GM10266 (cell line): ENCODE results near the gene TOB2.
A peak's percentile ranks its signal among the peaks of the same experiment; 100 is the strongest.

ENCODE experiments used
- DNase-seq: peaks from one replicate; pipeline ENCODE4 v3.0.0; 2012; ENCODE audit errors: extremely low spot score
- TF ChIP-seq, protein P1 (sequence below): IDR thresholded peaks from 2 replicates; pipeline ENCODE4 v1.5.1; 2012; ENCODE audit warnings: mild to moderate bottlenecking, low read depth; ENCODE audit not compliant: control insufficient read depth, insufficient read depth; ENCODE audit errors: missing control alignments

The TOB2 gene, protein sequence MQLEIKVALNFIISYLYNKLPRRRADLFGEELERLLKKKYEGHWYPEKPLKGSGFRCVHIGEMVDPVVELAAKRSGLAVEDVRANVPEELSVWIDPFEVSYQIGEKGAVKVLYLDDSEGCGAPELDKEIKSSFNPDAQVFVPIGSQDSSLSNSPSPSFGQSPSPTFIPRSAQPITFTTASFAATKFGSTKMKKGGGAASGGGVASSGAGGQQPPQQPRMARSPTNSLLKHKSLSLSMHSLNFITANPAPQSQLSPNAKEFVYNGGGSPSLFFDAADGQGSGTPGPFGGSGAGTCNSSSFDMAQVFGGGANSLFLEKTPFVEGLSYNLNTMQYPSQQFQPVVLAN

DNA sequence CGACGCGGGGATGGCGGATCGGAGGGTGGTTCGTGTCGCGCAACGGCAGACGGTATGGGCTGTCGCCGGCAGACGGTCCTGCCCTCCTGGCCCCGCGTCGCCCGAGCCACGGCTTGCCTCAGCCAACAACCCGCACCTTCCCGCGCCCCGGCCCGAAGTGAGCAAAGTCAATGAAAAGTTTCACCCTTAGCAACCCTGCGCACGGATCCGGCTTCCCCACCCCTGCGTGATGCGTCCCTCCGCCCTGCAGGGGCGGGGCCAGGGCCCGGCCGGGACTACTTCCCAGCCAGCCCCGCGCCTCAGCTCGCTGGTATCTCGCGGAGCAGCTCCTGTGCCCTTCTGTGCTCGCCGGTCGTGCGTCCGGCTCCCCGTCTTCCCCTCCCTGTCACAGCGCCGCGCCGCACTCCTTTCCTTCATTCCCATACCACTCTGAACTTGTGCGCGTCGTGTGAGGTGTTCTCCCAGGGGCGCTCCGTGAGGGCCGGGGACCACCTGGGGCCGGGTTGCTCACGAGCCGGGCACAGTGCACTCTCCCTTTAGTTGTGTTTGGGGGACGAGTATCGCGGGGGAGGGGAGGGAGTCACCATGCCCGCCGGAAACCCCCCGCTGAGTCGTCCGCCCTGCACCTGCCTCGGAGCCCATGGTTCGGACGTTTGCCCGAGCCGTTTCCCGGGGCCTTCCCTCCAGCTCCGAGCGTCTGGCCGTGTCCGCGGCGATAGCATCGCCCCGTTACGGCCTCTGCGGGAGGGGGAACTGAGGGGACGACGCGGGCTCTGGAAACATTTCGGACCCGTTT, at the start of gene TOB2:
Gene TOB2, minus strand, starts transcription at position 163 of the 796 bp plus-strand sequence. CDS start 9,456 bp downstream, outside the sequence.
- peak; percentile 89 for DNase-seq
- TF ChIP-seq, protein P1, sequence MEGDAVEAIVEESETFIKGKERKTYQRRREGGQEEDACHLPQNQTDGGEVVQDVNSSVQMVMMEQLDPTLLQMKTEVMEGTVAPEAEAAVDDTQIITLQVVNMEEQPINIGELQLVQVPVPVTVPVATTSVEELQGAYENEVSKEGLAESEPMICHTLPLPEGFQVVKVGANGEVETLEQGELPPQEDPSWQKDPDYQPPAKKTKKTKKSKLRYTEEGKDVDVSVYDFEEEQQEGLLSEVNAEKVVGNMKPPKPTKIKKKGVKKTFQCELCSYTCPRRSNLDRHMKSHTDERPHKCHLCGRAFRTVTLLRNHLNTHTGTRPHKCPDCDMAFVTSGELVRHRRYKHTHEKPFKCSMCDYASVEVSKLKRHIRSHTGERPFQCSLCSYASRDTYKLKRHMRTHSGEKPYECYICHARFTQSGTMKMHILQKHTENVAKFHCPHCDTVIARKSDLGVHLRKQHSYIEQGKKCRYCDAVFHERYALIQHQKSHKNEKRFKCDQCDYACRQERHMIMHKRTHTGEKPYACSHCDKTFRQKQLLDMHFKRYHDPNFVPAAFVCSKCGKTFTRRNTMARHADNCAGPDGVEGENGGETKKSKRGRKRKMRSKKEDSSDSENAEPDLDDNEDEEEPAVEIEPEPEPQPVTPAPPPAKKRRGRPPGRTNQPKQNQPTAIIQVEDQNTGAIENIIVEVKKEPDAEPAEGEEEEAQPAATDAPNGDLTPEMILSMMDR: no peak

DNA sequence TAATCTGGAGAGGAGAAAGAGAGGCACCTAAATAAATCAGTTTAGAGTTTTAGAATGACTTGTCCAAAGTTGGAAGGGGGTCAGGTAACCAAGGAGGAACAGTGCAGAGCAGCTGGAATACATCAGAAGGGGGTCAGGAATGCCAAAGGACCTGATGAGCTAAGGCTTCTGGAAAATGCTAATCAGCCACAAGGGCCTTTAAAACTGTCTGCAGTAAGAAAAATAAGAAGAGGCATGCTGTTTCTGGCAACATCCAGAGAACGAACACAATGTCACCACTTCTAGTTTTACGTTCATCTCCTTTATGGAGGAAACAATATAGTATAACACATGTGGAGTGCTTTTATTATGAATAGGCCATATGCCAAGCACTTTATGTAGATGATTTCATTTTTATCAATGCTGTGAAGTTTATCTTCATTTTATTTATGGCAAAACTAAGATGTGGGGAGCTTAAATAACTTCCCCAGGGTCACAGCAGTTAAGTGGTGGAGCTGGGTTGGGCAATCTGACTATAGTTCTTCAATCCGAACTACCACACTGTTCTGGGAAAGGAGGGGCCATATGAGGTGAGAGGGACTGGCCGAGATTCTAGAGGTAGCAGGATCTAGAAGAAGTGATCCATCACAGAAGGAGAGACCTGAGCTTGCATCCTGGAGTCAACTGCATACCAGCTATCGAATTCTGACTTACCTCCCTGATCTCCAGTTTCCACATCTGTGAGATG, 44.9 kb upstream of the TOB2 start:
- TF ChIP-seq, protein P1: no peak
- no peak for DNase-seq

DNA sequence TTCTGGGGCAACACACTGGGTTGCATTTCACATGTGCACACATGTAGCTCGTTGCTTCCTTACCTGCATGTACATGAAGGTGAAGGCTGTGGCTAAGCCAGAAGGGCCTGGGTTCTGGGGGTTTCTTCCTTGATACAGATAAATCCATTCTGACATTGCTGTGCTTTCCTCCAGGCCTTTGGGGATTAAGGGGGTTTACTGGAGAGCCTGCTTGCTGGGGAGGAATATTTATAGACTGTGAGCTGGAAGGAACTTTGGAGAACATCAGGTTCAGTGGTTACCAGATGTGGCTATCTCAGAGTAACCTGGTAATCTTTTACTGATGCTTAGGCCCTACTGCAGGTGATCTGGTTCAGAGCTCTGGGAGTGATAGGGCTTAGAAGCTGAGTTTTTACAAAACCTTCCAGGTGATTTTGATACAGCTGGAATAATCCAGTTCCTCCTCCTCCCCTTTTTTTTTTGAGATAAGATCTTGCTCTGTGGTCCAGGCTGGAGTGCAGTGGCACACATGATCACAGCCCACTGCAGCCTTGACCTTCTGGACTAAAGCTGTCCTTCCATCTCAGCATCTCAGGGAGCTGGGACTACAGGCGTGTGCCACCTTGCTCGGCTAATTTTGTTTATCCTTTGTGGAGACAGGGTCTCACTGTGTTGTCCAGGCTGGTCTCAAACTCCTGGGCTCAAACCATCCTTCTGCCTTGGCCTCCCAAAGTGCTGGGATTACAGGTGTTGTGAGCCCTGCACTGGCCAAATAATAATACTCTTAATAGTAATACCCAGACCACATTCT, 42.2 kb upstream of the TOB2 start:
- TF ChIP-seq, protein P1: no peak
- no peak for DNase-seq

DNA sequence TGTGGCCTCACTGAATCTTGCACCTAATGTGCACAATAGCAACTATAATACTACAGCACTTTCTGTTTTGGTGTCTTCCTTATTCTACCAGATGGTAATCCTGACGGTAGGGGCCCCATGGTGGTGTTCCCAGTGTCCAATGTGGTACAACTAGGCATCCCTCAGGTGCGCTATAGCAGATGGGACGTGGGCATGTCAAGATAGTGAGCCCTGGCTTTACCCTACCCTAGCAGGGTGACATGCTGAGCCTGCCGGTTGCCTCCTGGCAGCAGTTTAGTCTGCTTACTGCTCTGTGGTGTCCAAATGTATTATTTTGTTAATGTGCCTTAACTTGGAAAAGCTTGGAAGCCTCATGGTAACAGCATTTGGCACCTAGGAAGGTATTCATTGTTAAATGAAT, 41.5 kb upstream of the TOB2 start:
- DNase-seq: no peak
- TF ChIP-seq, protein P1: no peak

DNA sequence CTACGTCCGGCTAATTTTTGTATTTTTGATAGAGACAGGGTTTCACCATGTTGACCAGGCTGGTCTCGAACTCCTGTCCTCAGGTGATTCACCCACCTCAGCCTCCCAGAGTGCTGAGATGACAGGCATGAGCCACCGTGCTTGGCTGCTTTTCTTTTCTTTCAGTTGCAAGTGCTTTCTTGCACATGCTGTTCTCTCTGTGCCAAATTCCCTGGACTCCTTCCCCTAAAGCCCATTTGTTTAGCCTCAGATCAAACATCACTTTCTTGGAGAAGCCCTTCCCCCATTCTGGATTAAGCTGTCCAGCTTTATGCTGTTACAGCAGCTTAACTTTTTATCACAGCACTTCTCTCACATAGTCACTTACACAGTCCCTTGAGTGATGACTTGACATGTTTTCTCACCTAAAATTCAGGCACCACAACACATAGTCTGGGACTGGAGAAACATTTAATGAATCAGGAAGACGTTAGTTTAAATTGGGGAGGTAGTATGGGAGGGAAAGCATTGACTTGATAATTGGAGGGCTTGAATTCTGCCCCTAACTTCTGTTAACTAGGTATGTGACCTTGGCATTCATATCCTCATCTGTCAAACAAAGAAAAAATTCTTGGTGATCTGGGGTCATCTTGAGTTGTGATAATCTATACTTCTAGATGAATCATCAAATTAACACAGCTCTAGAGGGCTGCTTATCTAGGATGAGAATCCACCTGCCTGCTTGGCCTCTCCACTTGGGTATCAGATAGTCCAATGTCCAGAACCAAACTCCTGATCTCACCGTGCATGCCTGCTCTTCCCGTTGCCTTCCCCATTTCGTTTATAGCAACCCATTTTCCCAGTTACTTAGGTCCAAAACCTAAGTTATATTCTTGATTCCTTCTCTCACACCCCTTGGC, 40.7 kb upstream of the TOB2 start:
- TF ChIP-seq, protein P1: no peak

DNA sequence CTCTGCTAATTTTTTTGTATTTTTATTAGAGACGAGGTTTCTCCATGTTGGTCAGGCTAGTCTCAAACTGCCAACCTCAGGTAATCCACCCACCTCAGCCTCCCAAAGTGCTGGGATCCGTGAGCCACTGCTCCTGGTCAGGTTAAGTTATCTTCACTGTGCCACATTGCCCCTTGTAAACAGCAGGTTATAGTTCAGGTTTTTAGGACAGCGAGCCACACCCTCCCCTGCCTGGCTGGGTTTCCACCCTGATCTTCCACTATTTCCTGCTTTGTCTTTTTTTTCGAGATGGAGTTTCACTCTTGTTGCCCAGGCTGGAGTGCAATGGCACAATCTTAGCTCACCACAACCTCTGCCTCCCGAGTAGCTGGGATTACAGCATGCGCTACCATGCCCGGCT, 38.4 kb upstream of the TOB2 start:
- no peak for DNase-seq
- TF ChIP-seq, protein P1: no peak

More for the DNA sequence above, 40.7 kb upstream of the TOB2 start:
- no peak for DNase-seq
